Gastrocnemius medialis (tissue), 4 donors: ENCODE data around the gene BMP7. TPM values are rescaled to one million over a fixed set of nuclear protein-coding genes. Genes with fewer than 3 reads are reported as not detected.

ENCODE experiments used
- ATAC-seq, 2 donors: fragments of 150-250 bp; one replicate each; pipeline ENCODE4 v1.9.1; 2016
- DNase-seq, 2 donors: peaks; one replicate each; pipeline ENCODE4 v3.0.0-alpha.2; 2019
- H3K27ac ChIP-seq, 4 donors: fragments of 200-600 bp; sonication (generic); 1 replicate in 1 of 4; 2 replicates in 3 of 4; pipeline ENCODE4 v1.5.1; 2016 to 2018; ENCODE audit warnings: mild to moderate bottlenecking in 2 of 4, moderate library complexity in 1 of 4
- H3K27me3 ChIP-seq, 3 donors: fragments of 200-600 bp; sonication (generic) in 2 of 3; 1 replicate in 1 of 3; 2 replicates in 2 of 3; pipeline versions ENCODE4 v1.5.1 to v1.6.0; 2016 to 2019; ENCODE audit warnings: mild to moderate bottlenecking in 1 of 3, moderate library complexity in 1 of 3
- H3K36me3 ChIP-seq, 2 donors: fragments of 200-600 bp; sonication (generic) in 1 of 2; one replicate each; pipeline ENCODE4 v1.5.1; 2017 to 2018
- H3K4me1 ChIP-seq, 2 donors: fragments of 200-600 bp; sonication (generic) in 1 of 2; one replicate each; pipeline ENCODE4 v1.5.1; 2016 to 2017; ENCODE audit warnings: mild to moderate bottlenecking in 2 of 2
- H3K4me3 ChIP-seq, 4 donors: fragments of 200-600 bp; sonication (generic) in 3 of 4; 1 replicate in 1 of 4; 2 replicates in 3 of 4; pipeline ENCODE4 v1.5.1; 2016 to 2019; ENCODE audit warnings: mild to moderate bottlenecking in 2 of 4
- H3K9me3 ChIP-seq, 3 donors: fragments of 200-600 bp; sonication (generic) in 2 of 3; 1 replicate in 1 of 3; 2 replicates in 2 of 3; pipeline ENCODE4 v1.5.1; 2016 to 2019
- CTCF ChIP-seq, 5 experiments: fragments of 450-650 bp in 3 of 5; fragments of 200-600 bp in 2 of 5; sonication (generic) in 2 of 5; IDR thresholded peaks in 4 of 5; conservative IDR thresholded peaks in 1 of 5; 1 replicate in 4 of 5; 2 replicates in 1 of 5; pipeline ENCODE4 v1.5.1; 2016 to 2019; ENCODE audit warnings: antibody characterized with exemption in 5 of 5, mild to moderate bottlenecking in 3 of 5, moderate library complexity in 3 of 5
- POLR2A ChIP-seq, 2 donors: fragments of 450-650 bp; IDR thresholded peaks; one replicate each; pipeline ENCODE4 v1.6.1; 2017; ENCODE audit warnings: antibody characterized with exemption in 2 of 2, mild to moderate bottlenecking in 2 of 2, moderate library complexity in 2 of 2
- in situ Hi-C, 4 donors: fragments of 200-750 bp; cut with MboI; loops; one replicate each; pipeline versions ENCODE4 v1.15.0 to v1.8.0; 2017; ENCODE audit warnings: low sequenced_read_pairs in 4 of 4
- intact Hi-C: fragments of 100-400 bp; cut with DNase I; formaldehyde crosslinking; loops from one replicate; pipeline ENCODE4 v1.15.1; 2023; ENCODE audit warnings: low total_unique reads
- total RNA-seq, 4 donors: library from RNA; depleted of rRNA; stranded (reverse); fragments of >200 nt; gene quantifications; one replicate each; pipeline versions ENCODE4 v1.1.0 to v1.2.3, GENCODE V29; 2016

BMP7 gene
- total RNA-seq, 4 donors from 2014 or later = 0.52 TPM; not detected in 3

GRCh38 chr20:57169162-57169561 is 97.3 kb downstream of the BMP7 start:
- Histone ChIP-seq H3K36me3 (no peaks in the 10 kb centered on the region), H3K4me3 (no peak overlapping the region), H3K27ac (no peak overlapping the region), H3K9me3 (no peaks in the 10 kb centered on the region), H3K27me3 (no peaks in the 10 kb centered on the region), H3K4me1 (no peaks in the 10 kb centered on the region)
- TF ChIP-seq POLR2A (IDR thresholded peaks at IDR 0.05) (no peak), CTCF (IDR thresholded peaks at IDR 0.05 in 4 of 5, conservative IDR thresholded peaks at IDR 0.05 in 1 of 5) (no peak)
- in situ Hi-C loops = no loop called here
- DNase-seq = no peak
- intact Hi-C loops = no loop called here
- ATAC-seq = no peak

- ATAC-seq (peak; percentile 47 to 60), DNase-seq (no peak)
- TF ChIP-seq POLR2A (IDR thresholded peaks at IDR 0.05) = no peak
- TF ChIP-seq CTCF (IDR thresholded peaks at IDR 0.05 in 4 of 5, conservative IDR thresholded peaks at IDR 0.05 in 1 of 5) = no peak
- in situ Hi-C loops = no loop called here
- Histone ChIP-seq H3K27me3 (no peaks in the 10 kb centered on the region), H3K4me3 (no peak overlapping the region), H3K4me1 (no peaks in the 10 kb centered on the region), H3K36me3 (no peaks in the 10 kb centered on the region), H3K27ac (no peak overlapping the region), H3K9me3 (no peaks in the 10 kb centered on the region)
- intact Hi-C loops = no loop called here
These were observed 98.3 kb downstream of the BMP7 start for GRCh38 chr20:57167971-57168701.

- H3K36me3 ChIP-seq = no peaks in the 10 kb centered on the region
- DNase-seq = no peak
- no peak for ATAC-seq
- intact Hi-C loops = no loop called here
- no peak overlapping the region for H3K27ac ChIP-seq
- no peak for TF ChIP-seq POLR2A (IDR thresholded peaks at IDR 0.05)
- no peak for TF ChIP-seq CTCF (IDR thresholded peaks at IDR 0.05 in 4 of 5, conservative IDR thresholded peaks at IDR 0.05 in 1 of 5)
- no peak overlapping the region for H3K4me3 ChIP-seq
- in situ Hi-C loops = no loop called here
- H3K27me3 ChIP-seq = no peaks in the 10 kb centered on the region
- no peaks in the 10 kb centered on the region for H3K4me1 ChIP-seq
- H3K9me3 ChIP-seq = no peaks in the 10 kb centered on the region
These were observed 99.2 kb downstream of the BMP7 start for GRCh38 chr20:57167292-57167655.

GRCh38 chr20:57166568-57167291 is 99.7 kb downstream of the BMP7 start:
- ATAC-seq (no peak), DNase-seq (no peak)
- H3K4me3 ChIP-seq = no peak overlapping the region
- in situ Hi-C loops (no loop called here), intact Hi-C loops (no loop called here)
- H3K36me3 ChIP-seq = no peaks in the 10 kb centered on the region
- H3K27me3 ChIP-seq = no peaks in the 10 kb centered on the region
- no peak overlapping the region for H3K27ac ChIP-seq
- no peaks in the 10 kb centered on the region for H3K4me1 ChIP-seq
- H3K9me3 ChIP-seq = no peaks in the 10 kb centered on the region
- TF ChIP-seq POLR2A (IDR thresholded peaks at IDR 0.05) (no peak), CTCF (IDR thresholded peaks at IDR 0.05 in 4 of 5, conservative IDR thresholded peaks at IDR 0.05 in 1 of 5) (no peak)
